OCI-LY1 (cell line): ENCODE data around the gene HOXA4.

Experiments used
- EZH2 ChIP-seq: fragments of 200-600 bp; sonication (generic), shearing (Covaris generic); IDR thresholded peaks from 2 replicates; pipeline ENCODE4 v1.8.0; 2017; ENCODE audit warnings: borderline replicate concordance, mixed run types, mild to moderate bottlenecking, antibody characterized with exemption, low read length, moderate library complexity, mixed read lengths
- TF ChIP-seq, protein P1 (sequence below): fragments of 200-600 bp; sonication (generic), shearing (Covaris generic); IDR thresholded peaks from 2 replicates; pipeline ENCODE4 v1.5.1; 2017; ENCODE audit warnings: mild to moderate bottlenecking, antibody characterized with exemption, low read length, moderate library complexity, mixed read lengths

DNA sequence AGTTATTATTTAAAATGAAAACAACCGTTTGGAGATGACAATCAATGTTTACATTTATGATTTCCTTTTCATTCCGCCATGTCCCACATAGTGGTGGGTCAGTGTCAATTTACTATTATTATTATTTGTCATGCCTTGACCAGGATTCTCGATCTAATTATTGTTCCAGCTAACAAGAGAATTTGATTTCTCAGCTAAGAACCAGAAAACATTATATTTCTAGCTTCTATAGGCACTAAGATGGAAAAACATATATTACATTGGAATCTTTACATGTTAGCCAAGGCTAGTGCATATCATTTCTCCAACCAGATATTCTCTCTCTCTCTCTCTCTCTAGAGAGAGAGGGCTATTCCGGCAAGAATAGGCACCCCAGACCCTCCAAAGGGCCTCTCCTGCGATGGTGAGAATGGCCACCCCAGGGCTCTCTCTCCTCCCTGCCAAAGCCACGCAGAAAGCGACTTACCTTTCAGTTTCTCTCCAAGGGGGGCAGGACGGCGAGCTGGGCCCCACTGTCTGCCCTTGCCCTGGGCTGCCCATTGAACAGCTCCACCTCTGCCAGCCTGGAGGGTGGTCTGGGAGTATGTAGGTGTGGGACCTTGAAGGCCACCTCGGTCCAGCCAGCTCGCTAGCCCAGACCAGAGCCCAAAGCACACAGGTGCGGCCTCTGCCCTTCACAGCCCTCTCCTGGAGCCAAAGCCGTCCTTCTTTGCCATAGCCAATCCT, 19.4 kb upstream of the HOXA4 start:
- TF ChIP-seq, protein P1, sequence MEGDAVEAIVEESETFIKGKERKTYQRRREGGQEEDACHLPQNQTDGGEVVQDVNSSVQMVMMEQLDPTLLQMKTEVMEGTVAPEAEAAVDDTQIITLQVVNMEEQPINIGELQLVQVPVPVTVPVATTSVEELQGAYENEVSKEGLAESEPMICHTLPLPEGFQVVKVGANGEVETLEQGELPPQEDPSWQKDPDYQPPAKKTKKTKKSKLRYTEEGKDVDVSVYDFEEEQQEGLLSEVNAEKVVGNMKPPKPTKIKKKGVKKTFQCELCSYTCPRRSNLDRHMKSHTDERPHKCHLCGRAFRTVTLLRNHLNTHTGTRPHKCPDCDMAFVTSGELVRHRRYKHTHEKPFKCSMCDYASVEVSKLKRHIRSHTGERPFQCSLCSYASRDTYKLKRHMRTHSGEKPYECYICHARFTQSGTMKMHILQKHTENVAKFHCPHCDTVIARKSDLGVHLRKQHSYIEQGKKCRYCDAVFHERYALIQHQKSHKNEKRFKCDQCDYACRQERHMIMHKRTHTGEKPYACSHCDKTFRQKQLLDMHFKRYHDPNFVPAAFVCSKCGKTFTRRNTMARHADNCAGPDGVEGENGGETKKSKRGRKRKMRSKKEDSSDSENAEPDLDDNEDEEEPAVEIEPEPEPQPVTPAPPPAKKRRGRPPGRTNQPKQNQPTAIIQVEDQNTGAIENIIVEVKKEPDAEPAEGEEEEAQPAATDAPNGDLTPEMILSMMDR, result no peak
- TF ChIP-seq EZH2, result no peak
